ENCODE measurements around the gene SCLT1. TPM values are rescaled to one million over a fixed set of nuclear protein-coding genes. Genes with fewer than 3 reads are reported as not detected.

SCLT1 gene
- total and polyA plus RNA-seq, 2 of the 4 experiments (the other 2 are of a cell fraction): 4.9 to 7.7 TPM

GRCh38 chr4:128978985-128979384 lies 114.4 kb downstream of the SCLT1 start:
- Histone ChIP-seq H3K23ac (ENCODE audit: low read depth, low read length) (no peak overlapping the region), H3K4me3 (ENCODE audit: insufficient read depth, low read depth, low read length) (no peak overlapping the region), H2AFZ (replicated peaks; ENCODE audit: low read length, poor library complexity) (no peak overlapping the region), H3K27me3 (ENCODE audit: control insufficient read depth, insufficient read depth, low read length) (no peaks in the 10 kb centered on the region), H4K20me1 (ENCODE audit: insufficient read depth, low read length) (no peaks in the 10 kb centered on the region), H2AK5ac (ENCODE audit: low read depth, low read length) (no peak overlapping the region), H2BK20ac (ENCODE audit: low read depth, low read length) (no peak overlapping the region), H2BK120ac (ENCODE audit: low read depth, low read length) (no peak overlapping the region), H2AK9ac (replicated peaks; ENCODE audit: low read depth, low read length, poor library complexity) (no peak overlapping the region), H4K5ac (ENCODE audit: low read depth, low read length) (no peak overlapping the region), H2BK5ac (ENCODE audit: low read depth, low read length, poor library complexity, severe bottlenecking) (no peak overlapping the region), H3K4me1 (ENCODE audit: control insufficient read depth, insufficient read depth, low read length) (peaks cover 5% of the 10 kb centered on the region), H4K8ac (ENCODE audit: low read depth in 2 of 2, low read length in 2 of 2) (no peak overlapping the region), H3K56ac (ENCODE audit: extremely low read depth, insufficient read depth, low read length) (no peak overlapping the region), H3K4ac (ENCODE audit: low read depth, low read length) (no peak overlapping the region), H3K9me1 (ENCODE audit: insufficient read depth, low read length) (no peaks in the 10 kb centered on the region), H3K79me1 (ENCODE audit: low read depth in 1 of 2, low read length in 2 of 2) (no peaks in the 10 kb centered on the region; a peak in 1 of 4 replicates), H3K27ac (ENCODE audit: insufficient read depth, low read length) (no peak overlapping the region), H3K14ac (replicated peaks; ENCODE audit: low read depth, low read length) (no peak overlapping the region), H3K9ac (ENCODE audit: low read depth, low read length) (no peak overlapping the region), H3K36me3 (ENCODE audit: control insufficient read depth, insufficient read depth, low read length) (no peaks in the 10 kb centered on the region), H3K18ac (ENCODE audit: low read depth, low read length) (no peak overlapping the region), H4K91ac (ENCODE audit: insufficient read depth, low read depth, low read length) (no peak overlapping the region), H2BK15ac (ENCODE audit: low read depth, low read length) (no peak overlapping the region), H3K9me3 (ENCODE audit: control insufficient read depth, insufficient read depth, low read length) (no peaks in the 10 kb centered on the region), H3K4me2 (ENCODE audit: low read depth, low read length) (no peak overlapping the region)
- ATAC-seq (ENCODE audit: low read depth): no peak
- WGBS, 2 experiments (ENCODE audit: extremely low coverage in 2 of 2, insufficient read length in 1 of 2): no CpG with 5 or more reads among the region's 1 CpG
- POLR2A ChIA-PET (ENCODE audit: unreplicated experiment): no interaction called here
- no TSS peak for BruUV-seq (replicated peaks)
- no peak for TF ChIP-seq RFX5 (IDR thresholded peaks at IDR 0.05; ENCODE audit: low read depth, low read length)
- dilution Hi-C loops (cut with HindIII; ENCODE audit: low sequenced_read_pairs, unreplicated experiment): no loop called here
- CTCF ChIA-PET: interaction anchor here (0.6 kb wide), 1 partner anchor 144 kb away, joined by 3 read pairs; no protein-coding TSS in a partner anchor
- intact Hi-C loops (cut with micrococcal nuclease): no loop called here
- in situ Hi-C loops (cut with MboI; ENCODE audit: low sequenced_read_pairs): no loop called here
- no peak for DNase-seq
